GM12865 (cell line): ENCODE measurements around the gene LRRC39.

ENCODE experiments used
- DNase-seq: peaks from one replicate; pipeline ENCODE4 v3.0.0; 2010; ENCODE audit warnings: low read depth
- H3K4me3 ChIP-seq: 2 replicates; pipeline ENCODE4 v1.5.1; 2011; ENCODE audit warnings: mild to moderate bottlenecking, low read depth, low read length, control low read depth
- CTCF ChIP-seq: IDR thresholded peaks from 2 replicates; pipeline ENCODE4 v1.5.1; 2011; ENCODE audit warnings: low read length, control low read depth, low read depth, inconsistent platforms; ENCODE audit not compliant: insufficient read depth; ENCODE audit errors: missing control alignments

Gene LRRC39

GRCh38 chr1:100115524-100115923, 62.5 kb downstream of the LRRC39 start:
- TF ChIP-seq CTCF = no peak
- no peak overlapping the region for H3K4me3 ChIP-seq
- no peak for DNase-seq

- no peak overlapping the region for H3K4me3 ChIP-seq
- no peak for DNase-seq
- no peak for TF ChIP-seq CTCF
Observed at GRCh38 chr1:100109554-100110066, 68.4 kb downstream of the LRRC39 start.

GRCh38 chr1:100107696-100108095, 70.4 kb downstream of the LRRC39 start:
- DNase-seq = no peak
- TF ChIP-seq CTCF = no peak
- no peak overlapping the region for H3K4me3 ChIP-seq

- TF ChIP-seq CTCF = no peak
- no peak for DNase-seq
- no peak overlapping the region for H3K4me3 ChIP-seq
Observed at GRCh38 chr1:100101564-100101963, 76.5 kb downstream of the LRRC39 start.

GRCh38 chr1:100100202-100100601, 77.9 kb downstream of the LRRC39 start:
- no peak for TF ChIP-seq CTCF
- H3K4me3 ChIP-seq = no peak overlapping the region
- DNase-seq = no peak
